Smooth muscle cell (in vitro differentiated cells): ENCODE results near the gene PTPRU. TPM values are rescaled to one million over a fixed set of nuclear protein-coding genes. Genes with fewer than 3 reads are reported as not detected.
"Not testable (repeated sequence)": the region's sequence is repeated elsewhere in the genome, so short reads cannot be mapped to it uniquely, and the experiment has no call there.

Source experiments
- DNase-seq: peaks from one replicate; lab custom pipeline; 2025; ENCODE audit not compliant: unreplicated experiment; lab: John Stamatoyannopoulos, UW
- H2AFZ ChIP-seq: fragments of 200-600 bp; sonication (generic); 2 replicates; pipeline ENCODE4 v1.6.0; 2016; ENCODE audit warnings: antibody characterized with exemption, low read depth, mild to moderate bottlenecking
- H3F3A ChIP-seq: fragments of 200-600 bp; sonication (generic); 2 replicates; pipeline ENCODE4 v1.6.0; 2017; ENCODE audit warnings: antibody characterized with exemption, low read depth
- H3K27ac ChIP-seq: fragments of 200-600 bp; sonication (generic); 2 replicates; pipeline ENCODE4 v1.5.1; 2016; ENCODE audit warnings: low read depth, mild to moderate bottlenecking
- H3K27me3 ChIP-seq: fragments of 200-600 bp; sonication (generic); 2 replicates; pipeline ENCODE4 v1.6.1; 2016; ENCODE audit warnings: low read depth, mild to moderate bottlenecking
- H3K36me3 ChIP-seq: fragments of 200-600 bp; sonication (generic); 2 replicates; pipeline ENCODE4 v1.5.1; 2016; ENCODE audit warnings: low read depth
- H3K4me1 ChIP-seq: fragments of 200-600 bp; sonication (generic); 2 replicates; pipeline ENCODE4 v1.5.1; 2016; ENCODE audit warnings: low read depth
- H3K4me2 ChIP-seq: fragments of 200-600 bp; sonication (generic); 2 replicates; pipeline ENCODE4 v1.6.0; 2016; ENCODE audit warnings: mild to moderate bottlenecking
- H3K4me3 ChIP-seq: fragments of 200-600 bp; sonication (generic); 2 replicates; pipeline ENCODE4 v1.5.1; 2016; ENCODE audit warnings: mild to moderate bottlenecking
- H3K79me2 ChIP-seq: fragments of 200-600 bp; sonication (generic); 2 replicates; pipeline ENCODE4 v1.6.0; 2016; ENCODE audit warnings: low read depth, mild to moderate bottlenecking
- H3K9ac ChIP-seq: fragments of 200-600 bp; sonication (generic); 2 replicates; pipeline ENCODE4 v1.6.0; 2016; ENCODE audit warnings: low read depth
- H3K9me3 ChIP-seq: fragments of 200-600 bp; sonication (generic); replicated peaks from 2 replicates; pipeline ENCODE4 v1.5.1; 2016; ENCODE audit warnings: low read depth
- H4K20me1 ChIP-seq: fragments of 200-600 bp; sonication (generic); 2 replicates; pipeline ENCODE4 v1.6.0; 2016; ENCODE audit warnings: low read depth
- WGBS: methylation state at CpG from one replicate; pipeline ENCODE4 v1.1.7; 2016; ENCODE audit warnings: low lambda C conversion rate; 5-methylcytosine and 5-hydroxymethylcytosine counted together
- polyA plus RNA-seq: library from polyadenylated mRNA; unstranded; fragments of >200 nt; fragmentation: Nextera tagmentation; extraction: Ambion mirVana; gene quantifications from 2 replicates; pipeline ENCODE4 v1.2.1, GENCODE V29; 2016
- total RNA-seq: library from RNA; depleted of rRNA; stranded (reverse); fragments of >200 nt; gene quantifications from 2 replicates; pipeline ENCODE4 v1.2.3, GENCODE V29; 2014
- TF ChIP-seq, protein P1 (sequence below): fragments of 200-600 bp; sonication (generic); IDR thresholded peaks from 2 replicates; pipeline ENCODE4 v1.5.1; 2017; ENCODE audit warnings: borderline replicate concordance, mild to moderate bottlenecking, antibody characterized with exemption; ENCODE audit not compliant: insufficient read depth, poor library complexity, severe bottlenecking

PTPRU gene
- total and polyA plus RNA-seq, 2 experiments from 2014 or later = 41.1 to 67.8 TPM

GRCh38 chr1:29311352-29312030 lies 75.2 kb downstream of the PTPRU start:
- Histone ChIP-seq H4K20me1 (no peaks in the 10 kb centered on the region), H3F3A (no peaks in the 10 kb centered on the region), H3K27ac (no peak overlapping the region), H3K4me1 (no peaks in the 10 kb centered on the region), H3K9ac (no peak overlapping the region), H3K36me3 (no peaks in the 10 kb centered on the region), H2AFZ (no peak overlapping the region), H3K79me2 (no peaks in the 10 kb centered on the region), H3K4me2 (no peak overlapping the region), H3K27me3 (no peaks in the 10 kb centered on the region), H3K4me3 (no peak overlapping the region), H3K9me3 (no peaks in the 10 kb centered on the region)
- 95% methylated on average over 16 of the region's 16 CpGs for WGBS
- TF ChIP-seq, protein P1, sequence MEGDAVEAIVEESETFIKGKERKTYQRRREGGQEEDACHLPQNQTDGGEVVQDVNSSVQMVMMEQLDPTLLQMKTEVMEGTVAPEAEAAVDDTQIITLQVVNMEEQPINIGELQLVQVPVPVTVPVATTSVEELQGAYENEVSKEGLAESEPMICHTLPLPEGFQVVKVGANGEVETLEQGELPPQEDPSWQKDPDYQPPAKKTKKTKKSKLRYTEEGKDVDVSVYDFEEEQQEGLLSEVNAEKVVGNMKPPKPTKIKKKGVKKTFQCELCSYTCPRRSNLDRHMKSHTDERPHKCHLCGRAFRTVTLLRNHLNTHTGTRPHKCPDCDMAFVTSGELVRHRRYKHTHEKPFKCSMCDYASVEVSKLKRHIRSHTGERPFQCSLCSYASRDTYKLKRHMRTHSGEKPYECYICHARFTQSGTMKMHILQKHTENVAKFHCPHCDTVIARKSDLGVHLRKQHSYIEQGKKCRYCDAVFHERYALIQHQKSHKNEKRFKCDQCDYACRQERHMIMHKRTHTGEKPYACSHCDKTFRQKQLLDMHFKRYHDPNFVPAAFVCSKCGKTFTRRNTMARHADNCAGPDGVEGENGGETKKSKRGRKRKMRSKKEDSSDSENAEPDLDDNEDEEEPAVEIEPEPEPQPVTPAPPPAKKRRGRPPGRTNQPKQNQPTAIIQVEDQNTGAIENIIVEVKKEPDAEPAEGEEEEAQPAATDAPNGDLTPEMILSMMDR = no peak
- DNase-seq = no peak

DNA sequence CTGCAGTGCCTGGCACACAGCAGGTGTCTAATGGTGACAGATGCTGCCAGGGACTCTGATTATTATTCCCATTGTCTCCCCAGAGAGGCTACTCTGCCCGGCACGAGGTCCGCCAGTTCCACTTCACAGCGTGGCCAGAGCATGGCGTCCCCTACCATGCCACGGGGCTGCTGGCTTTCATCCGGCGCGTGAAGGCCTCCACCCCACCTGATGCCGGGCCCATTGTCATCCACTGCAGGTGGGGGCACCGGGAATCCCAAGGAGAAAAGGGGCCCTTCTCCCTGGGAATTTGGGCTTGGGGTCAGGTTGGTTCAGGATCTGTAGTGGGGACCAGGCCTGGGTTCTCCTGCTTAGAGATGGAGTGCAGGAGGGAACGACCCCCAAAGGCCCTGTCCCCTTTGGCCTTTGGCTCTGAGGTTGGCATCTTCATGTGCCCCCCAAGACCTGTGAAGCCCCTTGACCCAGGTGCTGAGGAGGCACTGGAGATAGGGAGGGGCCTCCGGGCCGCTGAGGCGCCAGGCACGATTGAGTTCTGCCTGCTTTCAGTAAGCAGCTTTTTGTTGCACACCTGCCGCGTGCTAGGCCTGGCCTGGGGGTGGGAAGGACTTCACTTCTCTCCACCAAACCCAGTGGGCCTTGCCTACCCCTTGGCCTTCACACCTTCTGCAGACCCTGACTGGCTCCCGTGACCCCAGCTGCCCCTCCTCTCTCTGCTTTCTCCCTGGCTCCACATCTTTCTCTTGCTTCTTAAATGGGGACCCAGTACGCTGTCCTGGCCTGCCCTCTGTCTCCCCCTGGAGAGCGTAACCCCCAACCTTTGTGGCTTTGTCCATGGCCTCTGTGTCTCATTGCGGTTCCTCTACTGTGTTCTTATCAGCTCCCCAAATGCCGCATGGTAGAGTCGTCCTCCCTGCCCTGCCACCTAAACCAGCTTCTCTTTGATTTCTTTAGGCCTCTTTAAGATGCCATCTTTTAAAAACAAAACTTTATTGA lies 76.4 kb downstream of the PTPRU start:
- Histone ChIP-seq H3K36me3 (no peaks in the 10 kb centered on the region), H3K27me3 (no peaks in the 10 kb centered on the region), H3K9me3 (no peaks in the 10 kb centered on the region), H3K9ac (no peak overlapping the region), H3K27ac (no peak overlapping the region), H4K20me1 (no peaks in the 10 kb centered on the region), H3K4me1 (no peaks in the 10 kb centered on the region), H3K4me3 (no peak overlapping the region), H3F3A (no peaks in the 10 kb centered on the region), H2AFZ (no peak overlapping the region), H3K4me2 (no peak overlapping the region), H3K79me2 (no peaks in the 10 kb centered on the region)
- no peak for DNase-seq
- TF ChIP-seq, protein P1 = no peak
- WGBS = 95% methylated on average over 24 of the region's 24 CpGs

GRCh38 chr1:29314685-29315084 lies 78.4 kb downstream of the PTPRU start:
- not testable (repeated sequence) for H3K9me3 ChIP-seq, H3K4me1 ChIP-seq, H3K4me3 ChIP-seq, H3F3A ChIP-seq, DNase-seq, H3K4me2 ChIP-seq, H3K36me3 ChIP-seq, H4K20me1 ChIP-seq, H2AFZ ChIP-seq, H3K27me3 ChIP-seq, H3K9ac ChIP-seq, H3K27ac ChIP-seq, H3K79me2 ChIP-seq
- WGBS = 69% methylated on average over 8 of the region's 8 CpGs

DNA sequence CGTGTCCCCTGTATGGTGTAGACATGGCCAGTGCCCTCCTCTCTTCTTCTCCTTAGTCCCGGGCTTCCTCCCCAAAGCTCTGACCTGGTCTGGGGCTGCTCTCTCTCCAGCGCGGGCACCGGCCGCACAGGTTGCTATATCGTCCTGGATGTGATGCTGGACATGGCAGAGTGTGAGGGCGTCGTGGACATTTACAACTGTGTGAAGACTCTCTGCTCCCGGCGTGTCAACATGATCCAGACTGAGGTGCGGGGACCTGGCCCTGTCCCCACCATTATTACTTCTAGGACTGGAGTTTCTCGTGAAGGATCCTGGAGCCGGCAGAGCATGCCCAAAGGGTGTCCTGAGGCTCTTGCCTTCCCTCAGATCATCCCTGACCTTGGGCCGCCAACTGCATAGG lies 78.9 kb downstream of the PTPRU start:
- Histone ChIP-seq H2AFZ (no peak overlapping the region), H3K27me3 (no peaks in the 10 kb centered on the region), H3K27ac (no peak overlapping the region), H3K36me3 (no peaks in the 10 kb centered on the region), H3F3A (no peaks in the 10 kb centered on the region), H3K4me2 (no peak overlapping the region), H3K9ac (no peak overlapping the region), H4K20me1 (no peaks in the 10 kb centered on the region), H3K9me3 (no peaks in the 10 kb centered on the region), H3K4me3 (no peak overlapping the region), H3K79me2 (no peaks in the 10 kb centered on the region), H3K4me1 (no peaks in the 10 kb centered on the region)
- 97% methylated on average over 11 of the region's 15 CpGs for WGBS
- TF ChIP-seq, protein P1 = no peak
- DNase-seq = no peak
